ENCODE results near the gene EVX2. TPM values are rescaled to one million over a fixed set of nuclear protein-coding genes. Genes with fewer than 3 reads are reported as not detected.
A peak's percentile ranks its signal among the peaks of the same experiment; 100 is the strongest.

The EVX2 gene
- total RNA-seq, 1 donor from 2014 or later = not detected

DNA sequence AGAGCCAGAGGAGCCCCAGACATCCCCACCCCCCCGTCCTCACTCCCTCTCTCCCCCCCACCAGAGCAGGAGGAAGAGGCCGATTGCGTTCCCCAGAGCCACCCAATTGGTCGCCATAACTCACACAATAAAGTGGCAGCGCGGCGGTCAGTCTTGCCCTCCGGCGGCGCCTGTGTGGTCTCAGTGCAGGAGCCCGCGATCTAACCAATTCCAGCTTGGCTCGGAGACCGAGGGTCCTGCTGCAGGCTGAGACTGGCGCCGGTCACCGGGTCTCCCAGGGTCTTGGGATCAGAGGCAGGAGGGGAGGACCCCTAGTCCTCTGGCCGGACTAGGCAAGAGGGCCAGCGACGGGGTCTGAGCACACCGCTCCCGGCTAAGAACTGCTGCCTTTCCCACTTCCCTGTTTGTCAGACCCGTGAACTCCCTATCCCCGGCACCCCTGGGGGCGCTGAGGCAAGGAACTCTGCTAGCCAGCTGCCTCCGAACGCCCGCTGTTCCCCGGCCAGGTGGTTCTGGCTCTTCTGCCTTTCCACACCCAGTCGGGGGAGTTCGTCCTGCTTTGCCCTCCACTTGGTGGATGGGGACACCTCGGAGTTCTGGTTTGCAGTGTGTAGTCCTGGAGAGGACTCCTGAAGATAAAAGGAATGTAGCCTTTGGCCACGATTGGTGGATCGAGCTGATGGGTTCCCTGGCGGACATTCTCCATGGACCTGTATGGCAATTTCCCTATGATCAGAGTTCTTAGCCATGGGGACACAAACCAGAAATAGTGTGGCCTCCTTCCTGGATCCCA is 14.8 kb upstream of the EVX2 start:
- Mint-ChIP-seq H3K9me3 (ENCODE audit: unreplicated experiment) (peaks cover 25% of the 10 kb centered on the region), H3K27me3 (ENCODE audit: low read depth, unreplicated experiment) (peaks cover 92% of the 10 kb centered on the region), H3K4me1 (ENCODE audit: low read depth, unreplicated experiment) (peaks cover 4% of the 10 kb centered on the region), H3K27ac (ENCODE audit: unreplicated experiment) (peak overlapping the region; percentile 69), H3K4me3 (ENCODE audit: unreplicated experiment) (no peak overlapping the region), H3K36me3 (ENCODE audit: low read depth, unreplicated experiment) (peaks cover 3% of the 10 kb centered on the region)
- Histone ChIP-seq H3K79me2 (ENCODE audit: insufficient read depth, low read length) (no peaks in the 10 kb centered on the region), H3K27me3 (ENCODE audit: insufficient read depth, low read length) (peaks cover 100% of the 10 kb centered on the region), H4K20me1 (ENCODE audit: insufficient read depth, low read length) (peaks cover 5% of the 10 kb centered on the region), H3K4me3 (ENCODE audit: insufficient read depth, low read depth, low read length) (no peak overlapping the region), H2AFZ (ENCODE audit: low read depth, low read length) (no peak overlapping the region), H3K9ac (ENCODE audit: low read length) (no peak overlapping the region), H3K9me3 (ENCODE audit: insufficient read depth, low read depth, low read length) (peaks cover 21% of the 10 kb centered on the region), H3K4me1 (ENCODE audit: insufficient read depth, low read length) (peaks cover 7% of the 10 kb centered on the region), H3K36me3 (ENCODE audit: insufficient read depth, low read length) (no peaks in the 10 kb centered on the region), H3K4me2 (ENCODE audit: low read length) (no peak overlapping the region), H3K27ac (ENCODE audit: low read depth, low read length) (no peak overlapping the region)
- no peak for TF ChIP-seq EZH2 (IDR thresholded peaks at IDR 0.05; ENCODE audit: insufficient read depth, low read length)
- no peak for FAIRE-seq
- DNase-seq (ENCODE audit: low read depth) = no peak

DNA sequence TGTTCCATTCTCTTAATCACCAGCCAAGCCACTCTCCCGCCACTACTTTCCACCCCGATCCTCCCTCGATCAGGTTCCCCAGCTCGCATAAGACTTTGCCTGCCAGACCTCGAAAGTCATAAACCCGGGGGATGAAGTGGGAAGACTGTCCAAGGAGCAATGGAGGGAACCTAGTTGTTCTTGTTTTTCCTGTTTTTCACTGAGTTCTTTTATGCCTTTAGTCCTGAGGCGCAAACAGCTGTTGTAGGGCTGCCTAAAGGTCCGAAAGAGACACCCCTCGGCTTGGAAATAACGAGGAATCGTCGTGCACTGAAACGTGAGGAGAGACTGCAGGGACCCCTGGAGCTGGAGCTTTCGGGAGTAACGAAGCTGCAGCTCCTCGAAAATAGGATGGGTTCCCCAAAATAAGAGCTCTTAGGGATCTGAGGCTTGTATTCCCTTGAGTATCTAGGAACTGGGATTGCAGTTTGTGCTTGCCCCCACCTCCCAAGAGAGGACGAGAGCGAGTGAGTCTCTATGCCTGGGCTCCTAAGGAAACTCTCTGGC is 14.1 kb upstream of the EVX2 start:
- no peak for FAIRE-seq
- H3K4me3 ChIP-seq (ENCODE audit: insufficient read depth, low read depth, low read length) = no peak overlapping the region
- peaks cover 100% of the 10 kb centered on the region for H3K27me3 ChIP-seq (ENCODE audit: insufficient read depth, low read length)

More for the DNA sequence above, 14.1 kb upstream of the EVX2 start:
- peaks cover 5% of the 10 kb centered on the region for H4K20me1 ChIP-seq (ENCODE audit: insufficient read depth, low read length)
- H3K9me3 ChIP-seq (ENCODE audit: insufficient read depth, low read depth, low read length) = peaks cover 21% of the 10 kb centered on the region
- H3K79me2 ChIP-seq (ENCODE audit: insufficient read depth, low read length) = no peaks in the 10 kb centered on the region
- peak; percentile 63 for TF ChIP-seq EZH2 (IDR thresholded peaks at IDR 0.05; ENCODE audit: insufficient read depth, low read length)
- TF ChIP-seq, protein P1, sequence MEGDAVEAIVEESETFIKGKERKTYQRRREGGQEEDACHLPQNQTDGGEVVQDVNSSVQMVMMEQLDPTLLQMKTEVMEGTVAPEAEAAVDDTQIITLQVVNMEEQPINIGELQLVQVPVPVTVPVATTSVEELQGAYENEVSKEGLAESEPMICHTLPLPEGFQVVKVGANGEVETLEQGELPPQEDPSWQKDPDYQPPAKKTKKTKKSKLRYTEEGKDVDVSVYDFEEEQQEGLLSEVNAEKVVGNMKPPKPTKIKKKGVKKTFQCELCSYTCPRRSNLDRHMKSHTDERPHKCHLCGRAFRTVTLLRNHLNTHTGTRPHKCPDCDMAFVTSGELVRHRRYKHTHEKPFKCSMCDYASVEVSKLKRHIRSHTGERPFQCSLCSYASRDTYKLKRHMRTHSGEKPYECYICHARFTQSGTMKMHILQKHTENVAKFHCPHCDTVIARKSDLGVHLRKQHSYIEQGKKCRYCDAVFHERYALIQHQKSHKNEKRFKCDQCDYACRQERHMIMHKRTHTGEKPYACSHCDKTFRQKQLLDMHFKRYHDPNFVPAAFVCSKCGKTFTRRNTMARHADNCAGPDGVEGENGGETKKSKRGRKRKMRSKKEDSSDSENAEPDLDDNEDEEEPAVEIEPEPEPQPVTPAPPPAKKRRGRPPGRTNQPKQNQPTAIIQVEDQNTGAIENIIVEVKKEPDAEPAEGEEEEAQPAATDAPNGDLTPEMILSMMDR (IDR thresholded peaks at IDR 0.05; ENCODE audit: insufficient read depth, low read depth, low read length) = no peak
- H3K27ac ChIP-seq (ENCODE audit: low read depth, low read length) = no peak overlapping the region
- H3K27ac Mint-ChIP-seq (ENCODE audit: unreplicated experiment) = peak overlapping the region; percentile 66
- H3K36me3 Mint-ChIP-seq (ENCODE audit: low read depth, unreplicated experiment) = peaks cover 3% of the 10 kb centered on the region
- no peaks in the 10 kb centered on the region for H3K36me3 ChIP-seq (ENCODE audit: insufficient read depth, low read length)
- peaks cover 4% of the 10 kb centered on the region for H3K4me1 Mint-ChIP-seq (ENCODE audit: low read depth, unreplicated experiment)
- H3K4me2 ChIP-seq (ENCODE audit: low read length) = peak overlapping the region; percentile 76
- H3K9me3 Mint-ChIP-seq (ENCODE audit: unreplicated experiment) = peaks cover 27% of the 10 kb centered on the region
- H3K4me1 ChIP-seq (ENCODE audit: insufficient read depth, low read length) = peaks cover 7% of the 10 kb centered on the region
- no peak overlapping the region for H3K9ac ChIP-seq (ENCODE audit: low read length)
- peak overlapping the region; percentile 74 for H3K4me3 Mint-ChIP-seq (ENCODE audit: unreplicated experiment)
- no peak for DNase-seq (ENCODE audit: low read depth)
- H2AFZ ChIP-seq (ENCODE audit: low read depth, low read length) = no peak overlapping the region
- peaks cover 92% of the 10 kb centered on the region for H3K27me3 Mint-ChIP-seq (ENCODE audit: low read depth, unreplicated experiment)
